ENCODE measurements around the gene CCDC51. TPM values are rescaled to one million over a fixed set of nuclear protein-coding genes. Genes with fewer than 3 reads are reported as not detected.

CCDC51 gene
- total and polyA plus RNA-seq, 2 of the 13 experiments (the other 11 are each of a cell fraction or from before 2014, with no cell fraction given), result 18.1 to 29.4 TPM

DNA sequence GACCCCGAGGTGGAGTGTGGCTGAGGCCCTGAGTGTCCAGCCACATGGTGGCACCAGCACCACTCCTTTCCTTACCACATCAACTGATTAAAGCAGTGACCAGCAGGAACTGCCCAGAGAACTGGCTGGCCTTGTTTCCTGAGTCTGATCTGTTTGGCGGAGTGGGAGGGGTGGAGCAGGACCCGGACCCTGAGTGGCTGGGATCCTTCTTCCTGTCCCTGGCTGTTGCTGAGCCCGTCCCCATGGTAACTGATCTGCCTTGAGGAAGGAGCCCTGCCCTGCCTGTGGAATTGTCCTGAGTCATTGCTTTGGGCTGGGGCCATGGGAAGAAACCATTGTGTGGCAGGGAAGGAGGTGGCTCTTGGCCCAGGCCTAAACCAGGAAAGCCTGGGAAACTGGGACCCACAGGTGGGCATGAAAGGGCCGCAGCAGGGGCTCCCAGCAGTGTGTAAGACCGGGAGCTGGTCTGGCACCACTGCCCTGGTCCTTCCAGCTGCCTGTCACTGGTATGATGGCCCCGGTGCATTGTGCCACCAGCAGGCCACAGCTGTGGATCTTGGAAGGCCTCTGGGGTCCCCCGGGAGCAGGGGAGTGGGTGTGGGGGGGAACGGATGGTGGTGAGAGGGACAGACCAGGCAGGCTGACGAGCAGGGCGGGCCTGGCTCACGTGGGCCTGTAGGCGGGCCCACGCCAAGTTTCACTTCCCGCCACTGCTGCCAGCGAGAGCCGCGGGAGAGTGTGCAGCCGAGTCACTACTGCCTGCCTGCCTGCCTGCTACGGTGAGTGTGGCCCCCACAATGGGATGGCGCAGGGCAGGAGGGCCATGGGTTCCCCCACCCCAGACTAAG lies 25.8 kb upstream of the CCDC51 start (continued):
- no peak for TF ChIP-seq ZSCAN22 (CRISPR knock-in tag; IDR thresholded peaks at IDR 0.05)
- TF ChIP-seq HNRNPK (IDR thresholded peaks at IDR 0.05; ENCODE audit: low read depth, low read length, poor library complexity, severe bottlenecking), result peak; percentile 12
- no peak for TF ChIP-seq ATF7-NPFF (CRISPR knock-in tag; IDR thresholded peaks at IDR 0.05; ENCODE audit: low read depth)
- no peak; the same call in 1 of the 2 replicates for TF ChIP-seq ZNF724P (CRISPR knock-in tag; IDR thresholded peaks at IDR 0.05; ENCODE audit: borderline replicate concordance)
- TF ChIP-seq, protein P1, sequence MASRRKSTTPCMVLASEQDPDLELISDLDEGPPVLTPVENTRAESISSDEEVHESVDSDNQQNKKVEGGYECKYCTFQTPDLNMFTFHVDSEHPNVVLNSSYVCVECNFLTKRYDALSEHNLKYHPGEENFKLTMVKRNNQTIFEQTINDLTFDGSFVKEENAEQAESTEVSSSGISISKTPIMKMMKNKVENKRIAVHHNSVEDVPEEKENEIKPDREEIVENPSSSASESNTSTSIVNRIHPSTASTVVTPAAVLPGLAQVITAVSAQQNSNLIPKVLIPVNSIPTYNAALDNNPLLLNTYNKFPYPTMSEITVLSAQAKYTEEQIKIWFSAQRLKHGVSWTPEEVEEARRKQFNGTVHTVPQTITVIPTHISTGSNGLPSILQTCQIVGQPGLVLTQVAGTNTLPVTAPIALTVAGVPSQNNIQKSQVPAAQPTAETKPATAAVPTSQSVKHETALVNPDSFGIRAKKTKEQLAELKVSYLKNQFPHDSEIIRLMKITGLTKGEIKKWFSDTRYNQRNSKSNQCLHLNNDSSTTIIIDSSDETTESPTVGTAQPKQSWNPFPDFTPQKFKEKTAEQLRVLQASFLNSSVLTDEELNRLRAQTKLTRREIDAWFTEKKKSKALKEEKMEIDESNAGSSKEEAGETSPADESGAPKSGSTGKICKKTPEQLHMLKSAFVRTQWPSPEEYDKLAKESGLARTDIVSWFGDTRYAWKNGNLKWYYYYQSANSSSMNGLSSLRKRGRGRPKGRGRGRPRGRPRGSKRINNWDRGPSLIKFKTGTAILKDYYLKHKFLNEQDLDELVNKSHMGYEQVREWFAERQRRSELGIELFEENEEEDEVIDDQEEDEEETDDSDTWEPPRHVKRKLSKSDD (CRISPR knock-in tag; IDR thresholded peaks at IDR 0.05; ENCODE audit: low read depth), result no peak
- TF ChIP-seq HMG20B (CRISPR knock-in tag; conservative IDR thresholded peaks at IDR 0.05), result no peak
- no peak for TF ChIP-seq CENPT (CRISPR knock-in tag; IDR thresholded peaks at IDR 0.05; ENCODE audit: low read depth)
- TF ChIP-seq JUND (CRISPR knock-in tag; IDR thresholded peaks at IDR 0.05), result no peak
- TF ChIP-seq ZMYM2 (CRISPR knock-in tag; IDR thresholded peaks at IDR 0.05), result no peak
- no peak for TF ChIP-seq GATA4 (IDR thresholded peaks at IDR 0.05; ENCODE audit: borderline replicate concordance, low read depth)
- no peak for TF ChIP-seq ZNF746 (CRISPR knock-in tag; IDR thresholded peaks at IDR 0.05)
- TF ChIP-seq, protein P2, sequence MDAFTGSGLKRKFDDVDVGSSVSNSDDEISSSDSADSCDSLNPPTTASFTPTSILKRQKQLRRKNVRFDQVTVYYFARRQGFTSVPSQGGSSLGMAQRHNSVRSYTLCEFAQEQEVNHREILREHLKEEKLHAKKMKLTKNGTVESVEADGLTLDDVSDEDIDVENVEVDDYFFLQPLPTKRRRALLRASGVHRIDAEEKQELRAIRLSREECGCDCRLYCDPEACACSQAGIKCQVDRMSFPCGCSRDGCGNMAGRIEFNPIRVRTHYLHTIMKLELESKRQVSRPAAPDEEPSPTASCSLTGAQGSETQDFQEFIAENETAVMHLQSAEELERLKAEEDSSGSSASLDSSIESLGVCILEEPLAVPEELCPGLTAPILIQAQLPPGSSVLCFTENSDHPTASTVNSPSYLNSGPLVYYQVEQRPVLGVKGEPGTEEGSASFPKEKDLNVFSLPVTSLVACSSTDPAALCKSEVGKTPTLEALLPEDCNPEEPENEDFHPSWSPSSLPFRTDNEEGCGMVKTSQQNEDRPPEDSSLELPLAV (CRISPR knock-in tag; conservative IDR thresholded peaks at IDR 0.05; ENCODE audit: low read depth), result no peak
- no peak for TF ChIP-seq ZZZ3 (CRISPR knock-in tag; IDR thresholded peaks at IDR 0.05; ENCODE audit: borderline replicate concordance)
- 0 out of 2 replicates have a peak, but pooled peaks have one; percentile 19 for TF ChIP-seq POLR2G (IDR thresholded peaks at IDR 0.05; ENCODE audit: low read depth, low read length)
- no peak for TF ChIP-seq EEA1 (CRISPR knock-in tag; IDR thresholded peaks at IDR 0.05; ENCODE audit: borderline replicate concordance)
- TF ChIP-seq, protein P3, sequence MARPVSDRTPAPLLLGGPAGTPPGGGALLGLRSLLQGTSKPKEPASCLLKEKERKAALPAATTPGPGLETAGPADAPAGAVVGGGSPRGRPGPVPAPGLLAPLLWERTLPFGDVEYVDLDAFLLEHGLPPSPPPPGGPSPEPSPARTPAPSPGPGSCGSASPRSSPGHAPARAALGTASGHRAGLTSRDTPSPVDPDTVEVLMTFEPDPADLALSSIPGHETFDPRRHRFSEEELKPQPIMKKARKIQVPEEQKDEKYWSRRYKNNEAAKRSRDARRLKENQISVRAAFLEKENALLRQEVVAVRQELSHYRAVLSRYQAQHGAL (CRISPR knock-in tag; IDR thresholded peaks at IDR 0.05; ENCODE audit: not compliant biosample characterization), result no peak
- peak; percentile 56 for TF ChIP-seq GATAD1 (CRISPR knock-in tag; IDR thresholded peaks at IDR 0.05)
- no peak for TF ChIP-seq GABPA (IDR thresholded peaks at IDR 0.05; ENCODE audit: low read depth, low read length)
- TF ChIP-seq GABPA (CRISPR knock-in tag; IDR thresholded peaks at IDR 0.05; ENCODE audit: low read depth), result peak; percentile 47
- TF ChIP-seq ZNF224 (CRISPR knock-in tag; IDR thresholded peaks at IDR 0.05), result no peak
- TF ChIP-seq ZNF225 (CRISPR knock-in tag; IDR thresholded peaks at IDR 0.05), result no peak
- no peak for TF ChIP-seq FOXP1 (IDR thresholded peaks at IDR 0.05)
- TF ChIP-seq FOXP1 (CRISPR knock-in tag; IDR thresholded peaks at IDR 0.05), result no peak
- peak; percentile 95 for TF ChIP-seq SMC3 (IDR thresholded peaks at IDR 0.05; ENCODE audit: low read length)
- TF ChIP-seq ZNF607 (CRISPR knock-in tag; IDR thresholded peaks at IDR 0.05; ENCODE audit: borderline replicate concordance), result no peak
- peak in 1 of 2 experiments; percentile 65; a peak in 1 of 4 replicates for TF ChIP-seq KLF16 (CRISPR knock-in tag; IDR thresholded peaks at IDR 0.05)

Data from HepG2 (cell line).